Measurements from ENCODE around the gene ERMAP. TPM values are rescaled to one million over a fixed set of nuclear protein-coding genes. Genes with fewer than 3 reads are reported as not detected.
"Not testable (repeated sequence)": the region's sequence is repeated elsewhere in the genome, so short reads cannot be mapped to it uniquely, and the experiment has no call there.

The ERMAP gene
- total RNA-seq, 1 donor from 2014 or later = 11.2 TPM

GRCh38 chr1:42837709-42838108, 20.8 kb downstream of the ERMAP start:
- intact Hi-C loops (cut with DNase I) = no loop called here
- peak; percentile 52 for ATAC-seq
- DNase-seq (ENCODE audit: low spot score) = no peak

GRCh38 chr1:42838482-42839190, 21.7 kb downstream of the ERMAP start:
- intact Hi-C loops (cut with DNase I) = no loop called here
- peak; percentile 58 for ATAC-seq
- no peak for DNase-seq (ENCODE audit: low spot score)

- intact Hi-C loops (cut with DNase I) = no loop called here
- no peak for ATAC-seq
- DNase-seq (ENCODE audit: low spot score) = no peak
These were observed 24.1 kb downstream of the ERMAP start for GRCh38 chr1:42841010-42841409.

GRCh38 chr1:42841440-42842147, 24.7 kb downstream of the ERMAP start:
- DNase-seq (ENCODE audit: low spot score) (no peak), ATAC-seq (no peak)
- intact Hi-C loops (cut with DNase I) = no loop called here

GRCh38 chr1:42844592-42845140, 27.7 kb downstream of the ERMAP start:
- no peak for ATAC-seq
- no peak for DNase-seq (ENCODE audit: low spot score)
- intact Hi-C loops (cut with DNase I) = no loop called here

GRCh38 chr1:42845193-42845592, 28.3 kb downstream of the ERMAP start:
- intact Hi-C loops (cut with DNase I) = no loop called here
- ATAC-seq = no peak

GRCh38 chr1:42845866-42846256, 28.9 kb downstream of the ERMAP start:
- DNase-seq (ENCODE audit: low spot score) (no peak), ATAC-seq (peak; percentile 16)
- intact Hi-C loops (cut with DNase I) = no loop called here

More at GRCh38 chr1:42845193-42845592, 28.3 kb downstream of the ERMAP start:
- no peak for DNase-seq (ENCODE audit: low spot score)

- ATAC-seq = peak; percentile 99
- peak; percentile 94 for DNase-seq (ENCODE audit: low spot score)
- intact Hi-C loops (cut with DNase I) = no loop called here
These were observed 29.6 kb downstream of the ERMAP start, which contains the start of gene ZNF691 for GRCh38 chr1:42846257-42847110. Gene ZNF691 (plus strand): TSS chr1:42846613. CDS start chr1:42849659, 3,046 bp downstream.

GRCh38 chr1:42847111-42847595, 30.2 kb downstream of the ERMAP start:
- DNase-seq (ENCODE audit: low spot score) (no peak), ATAC-seq (no peak)
- intact Hi-C loops (cut with DNase I) = no loop called here

GRCh38 chr1:42847721-42848460, 31.0 kb downstream of the ERMAP start:
- no peak for DNase-seq (ENCODE audit: low spot score)

GRCh38 chr1:42848823-42849537, 32.1 kb downstream of the ERMAP start:
- ATAC-seq = no peak
- no peak for DNase-seq (ENCODE audit: low spot score)
- intact Hi-C loops (cut with DNase I) = no loop called here

More at GRCh38 chr1:42847721-42848460, 31.0 kb downstream of the ERMAP start:
- intact Hi-C loops (cut with DNase I) = no loop called here
- no peak for ATAC-seq

GRCh38 chr1:42849944-42850343, 33.0 kb downstream of the ERMAP start:
- intact Hi-C loops (cut with DNase I) = no loop called here
- ATAC-seq (no peak), DNase-seq (ENCODE audit: low spot score) (no peak)

- no peak for DNase-seq (ENCODE audit: low spot score)
- no peak for ATAC-seq
- intact Hi-C loops (cut with DNase I) = no loop called here
These were observed 34.5 kb downstream of the ERMAP start for GRCh38 chr1:42851420-42851819.

GRCh38 chr1:42851960-42852607, 35.2 kb downstream of the ERMAP start:
- no peak for DNase-seq (ENCODE audit: low spot score)
- ATAC-seq = no peak
- intact Hi-C loops (cut with DNase I) = no loop called here

GRCh38 chr1:42852608-42852980, 35.7 kb downstream of the ERMAP start:
- ATAC-seq (no peak), DNase-seq (ENCODE audit: low spot score) (no peak)
- intact Hi-C loops (cut with DNase I) = no loop called here

- ATAC-seq (no peak), DNase-seq (ENCODE audit: low spot score) (no peak)
- intact Hi-C loops (cut with DNase I) = no loop called here
These were observed 36.4 kb downstream of the ERMAP start for GRCh38 chr1:42853116-42853884.

- ATAC-seq; intact Hi-C loops (cut with DNase I): not testable (repeated sequence)
These were observed 39.6 kb downstream of the ERMAP start for GRCh38 chr1:42856554-42856953.

More at GRCh38 chr1:42856554-42856953, 39.6 kb downstream of the ERMAP start:
- not testable (repeated sequence) for DNase-seq (ENCODE audit: low spot score)

Measured in sciatic nerve (tissue), 2 donors.